ENCODE data around the gene PPP2R3B. TPM values are rescaled to one million over a fixed set of nuclear protein-coding genes. Genes with fewer than 3 reads are reported as not detected.
A peak's percentile ranks its signal among the peaks of the same experiment; 100 is the strongest.

Gene PPP2R3B
- total and polyA plus RNA-seq, 3 donors from 2014 or later: 28.3 to 108 (median 89.6) TPM

- DNase-seq: no peak
- Histone ChIP-seq H3K36me3 (ENCODE audit: low read depth, missing control alignments) (no peaks in the 10 kb centered on the region), H3K27ac (no peak overlapping the region), H3K4me3 (no peak overlapping the region), H3K4me1 (no peaks in the 10 kb centered on the region), H3K9me3 (no peaks in the 10 kb centered on the region), H3K27me3 (no peaks in the 10 kb centered on the region)
- WGBS, 2 donors: 79 to 85% methylated on average over 5 of the region's 5 CpGs
- intact Hi-C loops (cut with DNase I; ENCODE audit: low total_unique reads): no loop called here
- no peak for TF ChIP-seq CTCF (IDR thresholded peaks at IDR 0.05)
- TF ChIP-seq POLR2A (IDR thresholded peaks at IDR 0.05): no peak
Measured at GRCh38 chrX:405149-405548, 18.4 kb upstream of the PPP2R3B start.

DNA sequence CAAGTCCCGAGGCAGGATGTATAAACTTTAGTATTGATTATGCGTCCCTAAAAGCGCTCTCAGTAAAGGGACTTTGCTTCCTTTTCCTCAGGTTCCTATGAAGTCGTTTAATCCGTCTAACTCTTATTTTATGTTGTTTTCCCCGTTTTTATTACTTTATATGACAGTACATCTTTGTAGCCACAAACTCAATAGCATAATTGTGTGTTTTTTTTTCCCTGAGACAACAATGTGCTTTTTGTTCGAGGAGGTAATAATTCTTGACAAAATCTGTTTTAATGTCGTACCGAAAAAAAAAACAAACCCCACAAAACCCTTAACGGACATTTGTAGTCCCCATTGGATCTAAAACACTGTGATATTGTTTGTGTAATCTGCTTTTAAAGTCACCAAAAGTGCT is 17.9 kb upstream of the PPP2R3B start:
- TF ChIP-seq POLR2A (IDR thresholded peaks at IDR 0.05) (no peak), CTCF (IDR thresholded peaks at IDR 0.05) (no peak)
- Histone ChIP-seq H3K27me3 (no peaks in the 10 kb centered on the region), H3K4me1 (no peaks in the 10 kb centered on the region), H3K4me3 (no peak overlapping the region), H3K9me3 (no peaks in the 10 kb centered on the region), H3K36me3 (ENCODE audit: low read depth, missing control alignments) (no peaks in the 10 kb centered on the region), H3K27ac (no peak overlapping the region)
- DNase-seq: no peak
- 77 to 80% methylated on average over 10 of the region's 10 CpGs for WGBS, 2 donors
- intact Hi-C loops (cut with DNase I; ENCODE audit: low total_unique reads): no loop called here

GRCh38 chrX:402857-403256 is 16.1 kb upstream of the PPP2R3B start:
- intact Hi-C loops (cut with DNase I; ENCODE audit: low total_unique reads): no loop called here
- TF ChIP-seq CTCF (IDR thresholded peaks at IDR 0.05) (no peak), POLR2A (IDR thresholded peaks at IDR 0.05) (no peak)
- Histone ChIP-seq H3K9me3 (no peaks in the 10 kb centered on the region), H3K27me3 (no peaks in the 10 kb centered on the region), H3K27ac (no peak overlapping the region), H3K36me3 (ENCODE audit: low read depth, missing control alignments) (no peaks in the 10 kb centered on the region), H3K4me1 (no peaks in the 10 kb centered on the region), H3K4me3 (no peak overlapping the region)
- DNase-seq: no peak
- WGBS, 2 donors: 88 to 96% methylated on average over 10 to 12 of the region's 12 CpGs

- Histone ChIP-seq H3K4me3 (no peak overlapping the region), H3K4me1 (no peaks in the 10 kb centered on the region), H3K9me3 (no peaks in the 10 kb centered on the region), H3K27me3 (no peaks in the 10 kb centered on the region), H3K27ac (no peak overlapping the region), H3K36me3 (ENCODE audit: low read depth, missing control alignments) (no peaks in the 10 kb centered on the region)
- intact Hi-C loops (cut with DNase I; ENCODE audit: low total_unique reads): no loop called here
- TF ChIP-seq POLR2A (IDR thresholded peaks at IDR 0.05) (no peak), CTCF (IDR thresholded peaks at IDR 0.05) (no peak)
- DNase-seq: no peak
- 81 to 87% methylated on average over 15 of the region's 15 CpGs for WGBS, 2 donors
Measured at GRCh38 chrX:400258-400657, 13.6 kb upstream of the PPP2R3B start.

DNA sequence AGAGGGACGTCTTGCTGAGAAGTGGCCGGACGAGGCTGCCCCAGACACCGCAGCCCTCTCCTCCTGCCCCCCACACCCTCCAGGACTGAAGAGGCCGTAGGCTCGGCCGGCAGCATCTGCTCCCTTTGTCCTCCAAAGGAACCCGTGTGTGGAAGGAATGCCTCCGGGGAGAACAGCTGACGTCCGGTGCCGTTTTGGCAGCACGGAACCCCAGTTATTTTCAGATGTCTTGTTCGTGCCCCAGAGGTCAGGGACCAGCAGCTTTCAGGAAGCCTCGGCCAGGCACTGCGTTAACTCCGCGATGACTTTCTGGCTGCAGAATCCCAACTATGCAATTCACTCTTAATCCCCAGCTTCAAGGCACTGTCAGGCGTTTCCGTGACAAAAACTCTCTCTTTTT is 10.9 kb upstream of the PPP2R3B start:
- no peaks in the 10 kb centered on the region for H3K4me1 ChIP-seq
- H3K27me3 ChIP-seq: no peaks in the 10 kb centered on the region
- 48% methylated on average over 20 of the region's 20 CpGs for WGBS, 2 donors
- intact Hi-C loops (cut with DNase I; ENCODE audit: low total_unique reads): no loop called here
- H3K4me3 ChIP-seq: no peak overlapping the region
- DNase-seq: peak; percentile 49
- no peak overlapping the region for H3K27ac ChIP-seq
- TF ChIP-seq POLR2A (IDR thresholded peaks at IDR 0.05) (no peak), CTCF (IDR thresholded peaks at IDR 0.05) (no peak)
- H3K36me3 ChIP-seq (ENCODE audit: low read depth, missing control alignments): no peaks in the 10 kb centered on the region
- H3K9me3 ChIP-seq: no peaks in the 10 kb centered on the region

Data from testis (tissue), 3 donors.